NCI-H1092 treated with DMSO at 0.1 percent for 48 hours (cell line): ENCODE data around the gene AGPAT3.
"Not testable (repeated sequence)": the region's sequence is repeated elsewhere in the genome, so short reads cannot be mapped to it uniquely, and the experiment has no call there.

Experiments
- DNase-seq: peaks from one replicate; lab custom pipeline; 2025; lab: John Stamatoyannopoulos, UW

Gene AGPAT3

DNA sequence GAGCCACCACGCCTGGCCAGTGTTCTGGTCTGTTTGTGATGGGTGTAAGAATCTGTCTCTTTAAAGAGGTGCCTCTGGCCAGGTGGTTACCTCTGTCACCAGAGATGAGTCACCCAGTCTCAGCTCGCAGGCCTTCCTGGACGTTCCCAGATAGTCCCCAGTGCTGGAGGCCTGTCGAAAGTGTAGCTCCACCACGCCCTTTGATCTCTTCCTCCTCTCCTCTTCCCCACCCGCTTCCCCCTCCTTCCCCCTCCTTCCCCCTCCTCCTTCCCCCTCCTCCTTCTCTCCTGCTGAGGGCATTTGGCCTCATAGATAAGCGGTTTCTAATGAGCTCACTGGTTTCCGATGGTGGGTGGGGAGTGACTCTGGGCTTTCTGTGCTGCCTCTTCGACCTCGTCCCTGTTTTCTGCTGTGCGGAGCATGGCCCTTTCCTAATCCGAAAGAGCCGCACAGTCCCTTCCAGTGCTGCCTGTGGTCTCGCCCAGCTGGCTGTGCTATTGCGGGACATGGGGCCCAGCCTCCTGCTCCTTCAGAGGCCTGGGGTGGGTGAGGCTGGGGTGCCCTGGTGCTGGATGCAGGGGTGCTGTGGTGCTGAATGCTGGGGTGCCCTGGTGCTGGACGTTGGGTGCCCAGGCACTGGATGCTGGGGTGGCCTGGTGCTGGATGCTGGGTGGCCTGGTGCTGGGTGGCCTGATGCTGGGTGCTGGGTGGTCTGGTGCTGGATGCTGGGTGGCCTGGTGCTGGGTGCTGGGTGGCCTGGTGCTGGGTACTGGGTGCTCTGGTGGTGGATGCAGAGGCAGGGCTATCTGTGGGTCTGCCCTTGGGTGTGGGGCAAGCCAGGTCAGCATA, 19.2 kb downstream of the AGPAT3 start:
- no peak for DNase-seq

DNA sequence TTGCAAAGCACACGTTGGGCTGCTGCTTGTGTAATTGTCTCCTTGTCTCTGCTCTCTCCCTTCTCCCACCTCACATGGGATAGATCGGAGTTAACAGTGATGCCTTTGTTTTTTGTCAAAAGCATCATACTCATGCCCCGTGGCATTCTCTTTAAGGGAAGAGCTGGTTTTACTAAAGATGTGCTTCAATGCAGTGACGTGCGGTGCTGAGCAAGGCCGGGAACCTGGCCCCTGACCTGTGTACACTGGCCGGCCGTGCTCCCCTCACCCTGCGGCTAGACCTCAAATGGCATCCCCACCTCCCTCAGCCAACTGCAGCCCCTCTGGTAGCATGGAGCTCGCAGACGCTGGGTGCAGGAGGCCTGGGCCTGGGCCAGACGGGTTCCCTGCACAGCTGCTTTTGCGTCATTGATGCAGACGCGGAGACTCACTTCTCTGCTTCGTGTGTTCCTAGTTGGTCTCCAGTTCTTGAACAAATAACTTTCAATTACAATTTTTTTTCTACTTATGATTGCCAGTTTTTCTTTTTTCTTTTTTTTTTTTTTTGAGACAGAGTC, 19.9 kb downstream of the AGPAT3 start:
- DNase-seq, result no peak

DNA sequence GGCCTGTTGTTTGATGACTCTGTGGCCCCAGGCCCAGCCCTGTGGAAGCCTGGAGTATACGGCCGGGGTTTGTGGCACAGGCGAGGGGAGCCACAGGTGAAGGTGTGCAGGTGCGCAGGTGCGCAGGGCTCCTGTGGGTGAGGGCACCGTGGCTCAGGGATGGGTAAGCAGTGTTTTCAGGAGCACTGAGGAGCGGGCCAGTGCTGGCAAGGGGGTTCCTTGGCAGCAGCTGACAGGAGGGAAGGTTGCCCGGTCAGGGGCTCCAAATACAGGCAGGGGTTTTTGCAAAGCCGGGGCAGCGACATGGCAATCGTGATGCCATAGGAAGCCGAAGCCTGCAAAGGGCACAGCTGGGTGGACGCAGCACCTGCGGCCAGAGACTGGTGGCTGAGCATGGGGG, 20.7 kb downstream of the AGPAT3 start:
- no peak for DNase-seq

DNA sequence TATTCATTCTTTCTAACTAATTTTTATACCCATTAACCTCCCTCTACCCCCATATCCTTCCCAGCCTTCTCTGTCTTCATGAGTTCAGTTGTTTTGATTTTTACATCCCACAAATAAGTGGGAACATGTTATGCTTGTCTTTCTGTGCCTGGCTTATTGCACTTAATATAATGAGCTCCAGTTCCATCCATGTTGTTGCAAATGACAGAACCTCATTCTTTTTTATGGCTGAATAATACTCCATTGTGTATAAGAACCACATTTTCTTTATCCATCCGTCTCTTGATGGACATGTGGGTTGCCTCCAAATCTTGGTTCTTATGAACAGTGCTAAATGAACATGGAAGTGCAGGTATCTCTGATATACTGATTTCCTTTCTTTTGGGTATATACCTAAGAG, 21.5 kb downstream of the AGPAT3 start:
- DNase-seq, result no peak

DNA sequence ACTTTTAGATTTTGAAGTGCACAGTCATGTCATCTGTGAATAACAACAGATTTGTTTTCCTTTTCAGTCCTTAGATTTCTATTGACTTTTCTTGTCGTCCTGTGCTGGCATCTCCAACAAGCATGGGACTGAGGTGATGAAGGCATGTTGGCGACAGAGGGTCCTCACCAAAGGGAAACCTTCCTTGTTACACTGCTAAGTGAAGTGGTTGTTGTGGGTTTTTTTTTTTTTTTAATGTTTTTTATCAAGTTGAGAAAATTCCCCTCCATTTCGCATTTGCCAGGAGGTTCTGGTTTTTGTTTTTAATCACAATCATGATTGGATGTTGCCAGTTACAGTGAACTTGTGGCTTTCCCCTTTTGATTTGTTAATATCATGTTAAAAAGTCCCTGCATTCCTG, 24.0 kb downstream of the AGPAT3 start:
- no peak for DNase-seq

DNA sequence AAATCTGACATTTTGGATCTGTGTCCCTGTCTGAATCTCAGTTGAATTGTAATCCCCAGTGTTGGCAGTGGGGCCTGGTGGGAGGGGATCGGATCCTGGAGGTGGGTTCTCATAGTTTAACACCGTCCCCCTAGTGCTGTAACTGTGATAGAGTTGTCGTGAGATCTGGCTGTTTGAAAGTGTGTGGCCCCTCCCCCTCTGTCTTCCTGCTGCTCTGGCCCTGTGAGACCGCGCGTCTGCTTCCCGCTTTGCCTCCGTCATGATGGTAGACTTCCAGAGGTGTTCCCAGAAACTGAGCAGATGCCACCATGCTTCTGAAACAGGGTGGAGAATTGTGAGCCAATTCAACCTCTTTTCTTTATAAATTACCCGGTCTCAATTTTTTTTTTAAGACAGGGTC, 25.0 kb downstream of the AGPAT3 start:
- no peak for DNase-seq

DNA sequence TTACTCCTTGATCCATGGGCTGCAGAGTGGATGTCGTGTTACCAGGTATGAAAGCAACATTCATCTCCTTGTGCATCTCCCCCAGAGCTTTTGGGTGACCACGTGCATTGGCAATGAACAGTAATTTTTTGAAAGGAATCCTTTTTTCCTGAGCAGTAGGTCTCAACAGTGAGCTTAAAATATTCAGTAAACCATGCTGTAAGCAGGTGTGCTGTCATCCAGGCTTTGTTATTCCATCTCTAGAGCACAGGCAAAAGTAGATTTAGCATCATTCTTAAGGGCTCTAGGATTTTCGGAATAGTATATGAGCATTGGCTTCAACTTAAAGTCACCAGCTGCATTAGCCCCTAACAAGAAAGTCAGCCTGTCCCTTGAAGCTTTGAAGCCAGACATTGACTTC, 27.3 kb downstream of the AGPAT3 start:
- no peak for DNase-seq

DNA sequence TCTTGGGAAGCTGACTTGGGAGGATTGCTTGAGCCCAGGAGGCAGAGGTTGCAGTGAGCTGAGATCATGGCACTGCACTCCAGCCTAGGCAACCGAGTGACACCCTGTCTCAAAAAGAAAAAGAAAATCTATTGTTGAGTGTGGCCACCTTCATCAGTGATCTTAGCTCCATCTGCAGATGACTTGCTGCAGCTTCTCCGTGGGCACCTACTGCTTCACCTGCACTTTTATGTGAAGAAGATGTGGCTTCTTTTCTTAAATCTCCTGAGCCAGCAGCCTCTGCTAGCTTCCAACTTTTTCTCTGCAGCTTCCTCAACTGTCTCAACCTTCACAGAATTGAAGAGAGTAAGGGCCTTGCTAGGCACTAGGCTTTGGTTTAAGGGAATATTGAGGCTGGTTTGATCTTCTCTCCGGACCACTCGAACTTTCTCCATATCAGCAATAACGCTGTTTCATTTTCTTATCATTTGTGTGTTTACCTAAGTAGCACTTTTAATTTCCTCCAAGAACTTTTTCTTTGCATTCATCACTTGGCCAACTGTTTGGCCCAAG, 28.0 kb downstream of the AGPAT3 start:
- no peak for DNase-seq

DNA sequence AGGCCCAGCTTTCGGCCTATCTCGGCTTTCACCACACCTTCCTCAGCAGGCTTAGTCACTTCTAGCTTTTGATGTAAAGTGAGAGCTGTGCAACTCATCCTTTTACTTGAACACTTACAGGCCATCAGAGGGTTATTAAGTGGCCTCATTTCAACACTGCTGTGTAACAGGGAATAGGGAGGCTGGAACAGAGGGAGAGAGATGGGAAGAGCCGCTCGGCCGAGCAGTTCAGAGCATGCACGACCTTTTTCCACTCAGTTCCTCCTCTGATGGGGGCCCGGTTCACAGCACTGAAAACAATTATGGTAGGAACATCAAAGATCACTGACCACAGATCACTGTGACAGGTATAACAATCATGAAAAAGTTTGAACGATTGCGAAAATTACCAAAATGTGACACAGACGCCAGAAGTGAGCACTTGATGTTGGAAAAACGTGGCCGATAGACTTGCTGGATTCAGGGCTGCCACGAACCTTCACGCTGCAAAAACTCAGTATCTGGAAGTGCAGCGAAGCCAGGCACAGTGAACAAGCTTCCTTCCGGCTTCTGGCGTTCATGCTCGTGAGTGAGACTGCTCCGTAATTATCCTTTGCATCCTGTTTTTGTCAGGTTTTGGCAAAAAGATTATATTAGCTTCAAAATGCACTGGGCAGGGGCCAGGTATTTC, 28.6 kb downstream of the AGPAT3 start:
- DNase-seq, result no peak

DNA sequence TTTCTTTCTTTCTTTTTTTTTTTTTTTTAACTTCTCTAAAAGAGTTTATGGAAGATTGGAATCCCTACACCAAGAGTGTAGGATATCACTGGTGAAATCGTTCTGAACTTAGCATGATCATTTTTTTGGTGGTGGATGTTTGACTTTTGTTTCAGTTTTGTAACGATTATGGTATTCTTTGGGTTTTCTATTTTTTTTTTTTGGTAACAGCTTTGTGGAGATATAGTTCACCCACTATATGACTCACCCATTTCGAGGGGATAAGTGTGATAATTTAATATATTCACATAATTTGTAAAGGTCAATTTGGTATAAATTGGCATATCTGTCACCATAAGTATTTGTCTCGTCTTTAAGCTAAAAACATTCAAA, 29.2 kb downstream of the AGPAT3 start:
- DNase-seq, result no peak

DNA sequence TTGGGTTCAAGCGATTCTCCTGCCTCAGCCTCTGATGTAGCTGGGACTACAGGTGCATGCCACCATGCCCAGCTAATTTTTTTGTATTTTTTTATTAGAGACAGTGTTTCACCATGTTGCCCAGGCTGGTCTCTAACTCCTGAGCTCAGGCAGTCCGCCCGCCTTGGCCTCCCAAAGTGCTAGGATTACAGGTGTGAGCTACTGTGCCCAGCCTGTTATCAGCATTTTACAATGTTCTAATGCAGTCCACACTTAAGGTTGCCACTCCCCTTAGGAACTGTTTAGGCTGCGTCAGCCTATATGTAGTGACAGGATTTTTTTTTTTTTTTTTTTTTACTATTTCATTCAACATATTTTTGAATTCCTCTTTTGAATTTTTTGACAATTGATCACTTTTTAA, 30.2 kb downstream of the AGPAT3 start:
- no peak for DNase-seq

DNA sequence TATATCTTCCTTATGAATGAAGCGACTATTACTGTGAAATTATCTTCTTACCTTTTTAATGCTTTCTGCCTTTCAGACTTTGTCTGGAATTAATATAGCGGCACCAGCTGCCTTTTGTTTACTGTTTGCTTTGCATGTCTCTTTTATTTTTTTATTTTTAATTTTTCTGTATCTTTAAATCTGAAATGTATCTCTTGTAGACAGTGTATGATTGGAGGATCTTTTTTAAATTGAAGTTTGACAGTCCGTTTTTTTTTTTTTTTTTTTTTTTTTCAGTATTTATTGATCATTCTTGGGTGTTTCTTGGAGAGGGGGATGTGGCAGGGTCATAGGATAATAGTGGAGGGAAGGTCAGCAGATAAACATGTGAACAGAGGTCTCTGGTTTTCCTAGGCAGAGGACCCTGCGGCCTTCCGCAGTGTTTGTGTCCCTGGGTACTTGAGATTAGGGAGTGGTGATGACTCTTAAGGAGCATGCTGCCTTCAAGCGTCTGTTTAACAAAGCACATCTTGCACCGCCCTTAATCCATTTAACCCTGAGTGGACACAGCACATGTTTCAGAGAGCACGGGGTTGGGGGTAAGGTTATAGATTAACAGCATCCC, 31.8 kb downstream of the AGPAT3 start:
- not testable (repeated sequence) for DNase-seq

DNA sequence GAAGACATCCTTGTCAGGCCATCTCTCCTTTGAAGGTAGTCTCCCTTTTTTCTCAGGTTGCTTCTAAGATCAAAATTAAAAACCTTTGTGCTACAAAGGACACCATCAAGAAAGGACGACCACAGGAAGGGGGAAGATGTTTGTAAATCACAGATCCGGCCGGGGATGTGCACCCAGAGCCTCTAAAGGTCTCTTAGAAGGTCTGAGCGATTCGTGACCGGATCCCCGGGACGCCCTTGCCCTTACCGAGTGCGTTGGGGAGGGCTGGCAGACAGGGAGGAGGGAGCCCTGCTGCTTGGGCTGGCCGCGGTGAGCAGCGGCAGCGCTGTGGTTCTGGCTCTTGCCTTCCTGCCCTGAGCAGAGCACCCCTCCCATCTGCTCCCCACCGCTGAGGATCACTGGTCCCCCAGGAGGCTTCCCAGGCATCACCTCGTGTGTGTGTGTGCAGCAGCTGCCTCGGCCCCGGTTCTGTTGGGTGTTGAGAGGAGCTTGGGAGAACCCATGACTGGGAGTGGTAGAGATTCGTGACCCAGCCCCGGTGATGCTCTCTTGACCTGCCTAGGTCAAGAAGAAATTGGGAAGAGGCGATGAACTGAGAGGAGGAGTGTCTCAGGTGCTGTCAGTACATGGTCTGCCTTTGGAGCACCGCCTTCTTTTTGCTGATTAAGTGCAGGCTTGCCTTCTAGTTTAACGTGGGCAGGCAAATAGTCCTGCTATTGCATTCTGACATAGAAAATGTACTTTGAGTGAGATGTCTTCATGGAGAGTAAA, 34.5 kb downstream of the AGPAT3 start:
- no peak for DNase-seq

DNA sequence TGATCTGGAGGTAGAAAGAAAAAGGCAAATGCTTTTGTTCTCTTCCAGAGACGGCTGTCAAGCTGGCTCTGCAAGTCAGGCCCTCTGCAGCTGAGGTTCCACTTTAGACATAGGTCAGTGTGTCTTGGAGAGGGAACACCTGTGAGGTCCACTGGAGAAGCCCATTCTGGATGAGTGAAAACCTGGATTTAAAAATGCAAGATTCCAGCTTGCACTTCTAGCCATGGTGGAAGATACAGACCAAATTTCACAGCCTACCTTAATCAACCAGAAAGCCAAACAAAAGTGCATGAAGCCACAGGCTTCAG, 35.0 kb downstream of the AGPAT3 start:
- DNase-seq, result no peak

DNA sequence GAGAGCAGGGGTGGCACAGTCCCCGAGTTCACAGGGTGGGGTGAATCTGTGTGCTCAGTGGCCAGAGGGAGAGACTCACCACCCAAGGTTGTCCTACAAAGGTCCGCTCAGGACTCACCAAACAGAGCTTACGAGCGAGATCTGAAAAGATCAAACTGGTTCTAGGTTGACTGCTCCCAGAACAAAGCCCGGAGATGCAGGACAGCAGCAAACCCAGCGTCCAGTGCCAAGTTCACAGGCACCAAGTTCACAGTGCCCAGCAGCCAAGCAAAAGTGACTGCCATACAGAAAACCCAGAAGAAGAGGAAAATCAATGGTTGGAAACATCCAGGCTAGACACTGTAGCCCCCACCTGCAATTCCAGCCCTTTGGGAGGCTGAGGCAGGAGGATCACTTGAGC, 35.7 kb downstream of the AGPAT3 start:
- no peak for DNase-seq

DNA sequence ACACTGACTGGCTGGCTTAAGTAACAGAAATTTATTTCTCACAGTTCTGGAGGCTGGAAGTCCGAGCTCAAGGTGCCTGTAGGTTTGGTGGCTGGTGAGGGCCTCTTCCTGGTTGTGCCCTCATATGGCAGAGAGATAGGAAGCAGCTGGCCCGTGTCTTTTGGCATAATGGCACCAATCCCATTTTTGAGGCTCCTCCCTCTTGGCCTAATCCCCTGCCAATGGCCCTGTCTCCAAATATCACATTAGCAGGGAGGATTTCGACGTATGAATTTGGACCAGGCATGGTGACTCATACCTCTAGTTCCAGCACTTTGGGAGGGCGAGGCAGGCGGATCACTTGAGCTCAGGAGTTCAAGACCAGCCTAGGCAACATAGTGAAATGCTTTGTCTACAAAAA, 37.4 kb downstream of the AGPAT3 start:
- no peak for DNase-seq

DNA sequence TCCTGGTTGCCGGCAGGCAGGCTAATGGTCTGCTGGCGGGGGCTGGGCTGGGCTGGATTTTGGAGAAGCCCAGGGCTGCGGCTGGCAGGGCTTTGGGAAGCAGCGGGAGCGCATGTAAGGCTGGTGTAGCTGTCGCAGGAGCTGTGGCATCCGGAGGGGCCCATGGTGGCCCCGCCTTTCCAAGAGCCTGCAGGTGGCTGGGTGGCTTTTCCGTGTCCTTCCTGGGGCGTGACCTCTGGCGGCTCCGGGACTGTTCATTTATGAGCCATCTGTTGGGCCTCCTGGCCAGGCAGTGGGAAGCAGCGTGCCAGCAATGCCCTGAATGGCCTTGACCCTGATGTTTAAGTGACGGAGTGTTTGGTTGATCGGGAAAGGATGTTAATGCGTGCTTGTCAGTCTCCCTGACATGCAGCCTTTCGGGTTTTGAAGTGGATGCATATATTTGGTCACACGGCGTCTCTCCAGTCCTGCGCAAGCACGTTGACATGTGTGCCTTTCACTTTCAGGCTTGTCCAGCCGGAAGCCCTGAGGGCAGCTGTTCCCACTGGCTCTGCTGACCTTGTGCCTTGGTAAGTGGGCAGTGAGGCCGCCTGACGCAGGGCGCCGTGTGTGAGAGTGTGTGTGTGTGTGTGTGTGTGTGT, 38.5 kb downstream of the AGPAT3 start:
- DNase-seq, result no peak

DNA sequence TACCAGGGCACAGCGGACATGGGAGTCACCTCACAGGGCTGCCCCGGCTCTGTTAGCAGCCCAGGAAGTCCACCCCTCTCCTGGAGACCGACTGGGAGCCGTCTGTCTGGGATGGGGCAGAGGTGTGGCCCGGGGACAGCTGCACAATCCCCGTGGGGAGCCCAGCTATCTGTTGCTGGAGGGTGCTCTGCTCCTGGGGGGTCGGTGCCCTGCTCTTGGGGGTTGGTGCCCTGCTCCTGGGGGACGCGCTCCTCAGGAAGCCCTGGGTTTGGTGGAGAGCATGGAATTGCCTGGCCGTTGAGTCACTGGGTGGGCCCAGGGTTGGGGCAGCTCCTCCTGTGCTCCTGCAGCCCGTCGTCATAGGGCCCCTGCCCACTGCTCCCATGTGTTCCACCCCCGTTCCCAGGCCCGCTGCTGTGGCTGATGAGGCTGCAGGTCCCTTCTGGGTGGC, 39.3 kb downstream of the AGPAT3 start:
- DNase-seq, result no peak

DNA sequence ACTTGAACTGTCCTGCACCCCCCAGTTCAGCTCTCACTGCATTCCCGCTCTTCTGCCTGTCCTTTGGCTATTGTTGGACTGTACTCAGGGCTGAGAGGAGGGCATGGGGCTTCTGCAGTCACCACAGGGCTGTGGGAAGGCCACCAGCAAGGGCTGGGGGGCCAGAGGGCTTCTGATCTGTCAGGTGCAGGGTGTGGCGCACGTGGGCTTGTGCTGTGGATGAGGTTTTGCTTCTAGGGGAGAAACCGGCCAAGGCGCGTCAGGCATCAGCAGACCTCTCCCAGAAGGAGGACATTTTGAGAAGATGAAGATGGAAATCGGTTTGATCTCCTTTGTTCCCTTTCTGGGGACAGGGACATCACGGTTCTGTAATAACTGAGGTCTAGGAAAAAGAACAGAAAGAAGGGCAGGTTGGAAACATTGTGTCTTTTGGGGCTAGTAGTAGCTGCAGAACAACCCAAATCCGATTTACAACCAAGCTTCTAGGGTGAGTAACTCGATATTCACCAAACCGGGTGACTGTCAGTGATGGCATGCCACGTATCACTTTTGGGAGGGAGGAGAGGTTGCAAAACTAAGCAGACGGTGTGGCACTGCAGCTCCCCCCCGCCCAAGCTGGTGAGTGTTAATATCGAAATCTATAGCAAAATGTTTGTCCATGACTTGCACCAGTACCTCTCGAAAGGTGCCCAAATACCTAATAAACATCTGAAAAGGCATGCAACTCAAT, 40.9 kb downstream of the AGPAT3 start:
- no peak for DNase-seq

DNA sequence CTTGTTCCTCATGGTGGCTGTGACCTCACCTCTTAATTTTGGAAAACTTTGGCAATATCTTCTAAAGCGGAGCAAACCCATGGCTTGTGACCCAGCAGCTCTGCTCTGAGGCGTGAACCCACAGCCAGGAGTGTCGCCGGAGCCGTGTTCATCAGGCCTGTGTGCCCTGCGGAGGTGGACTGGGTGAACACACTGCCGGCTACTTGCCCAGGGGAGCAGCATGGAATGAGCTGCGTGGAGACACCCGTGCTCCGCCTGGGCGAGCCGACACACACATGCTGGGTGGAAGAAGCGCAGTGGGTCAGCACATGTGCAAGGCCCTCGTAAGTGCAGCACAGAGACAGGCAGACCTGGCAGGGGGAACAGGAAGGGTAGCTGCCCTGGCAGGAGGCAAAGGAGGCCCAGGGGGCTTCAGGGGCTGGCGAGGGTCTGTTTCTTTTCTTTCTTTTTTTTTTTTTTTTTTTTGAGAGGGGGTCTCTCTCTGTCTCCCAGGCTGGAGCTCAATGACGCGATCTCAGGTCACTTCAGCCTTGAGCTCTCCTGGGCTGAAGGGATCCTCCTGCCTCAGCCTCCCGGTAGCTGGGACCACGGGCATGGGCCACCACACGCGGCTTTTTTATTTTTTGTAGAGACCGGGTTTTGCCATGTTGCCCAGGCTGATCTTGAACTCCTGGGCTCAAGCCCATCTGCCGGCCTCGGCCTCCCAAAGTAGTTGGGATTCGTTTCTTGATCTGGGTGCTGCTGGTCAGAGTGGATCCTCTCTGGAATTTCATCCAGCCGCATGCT, 41.8 kb downstream of the AGPAT3 start:
- no peak for DNase-seq
